SIG-M5 treated with dmso at 0.1 percent for 504 hours (cell line): Measurements from ENCODE around the gene SLC47A2.

Experiments used
- DNase-seq: peaks from one replicate; lab custom pipeline; 2025; ENCODE audit not compliant: unreplicated experiment; lab: John Stamatoyannopoulos, UW

Gene SLC47A2

GRCh38 chr17:19728084-19728495 is 11.7 kb upstream of the SLC47A2 start:
- no peak for DNase-seq

GRCh38 chr17:19727501-19728078 is 11.2 kb upstream of the SLC47A2 start:
- DNase-seq: no peak

- DNase-seq: no peak
Measured at GRCh38 chr17:19726631-19727376, 10.4 kb upstream of the SLC47A2 start.

GRCh38 chr17:19725486-19725885 is 9.1 kb upstream of the SLC47A2 start:
- DNase-seq: no peak

- DNase-seq: no peak
Measured at GRCh38 chr17:19724501-19725420, 8.4 kb upstream of the SLC47A2 start.

- DNase-seq: no peak
Measured at GRCh38 chr17:19723964-19724363, 7.6 kb upstream of the SLC47A2 start.

GRCh38 chr17:19720631-19721426 is 4.4 kb upstream of the SLC47A2 start:
- no peak for DNase-seq

GRCh38 chr17:19720210-19720475 is 3.8 kb upstream of the SLC47A2 start:
- DNase-seq: no peak

- no peak for DNase-seq
Measured at GRCh38 chr17:19719355-19720209, 3.2 kb upstream of the SLC47A2 start.

- DNase-seq: no peak
Measured at GRCh38 chr17:19718613-19719354, 2.4 kb upstream of the SLC47A2 start.

GRCh38 chr17:19718041-19718612 is 1.7 kb upstream of the SLC47A2 start:
- no peak for DNase-seq

GRCh38 chr17:19717411-19717908 is 1.1 kb upstream of the SLC47A2 start:
- DNase-seq: no peak

- no peak for DNase-seq
Measured at GRCh38 chr17:19717031-19717360, 612 bp upstream of the SLC47A2 start.

- no peak for DNase-seq
Measured at GRCh38 chr17:19714542-19715411, 1.6 kb downstream of the SLC47A2 start.

- DNase-seq: no peak
Measured at GRCh38 chr17:19713901-19714361, 2.5 kb downstream of the SLC47A2 start.

- no peak for DNase-seq
Measured at GRCh38 chr17:19713462-19713861, 2.9 kb downstream of the SLC47A2 start.

GRCh38 chr17:19712436-19713004 is 3.9 kb downstream of the SLC47A2 start:
- DNase-seq: no peak

GRCh38 chr17:19709841-19710240 is 6.5 kb downstream of the SLC47A2 start:
- no peak for DNase-seq
